RWPE2 (cell line): Measurements from ENCODE around the gene CTNNA1.

Experiments
- ATAC-seq: fragments of 200-7000 bp; cut with Tn5 transposase; 3 replicates; pipeline ENCODE4 v1.9.1; 2021; ENCODE audit warnings: low read depth
- DNase-seq: peaks from one replicate; pipeline ENCODE4 v3.0.0-alpha.2; 2020; ENCODE audit warnings: low spot score
- H3K27ac ChIP-seq: fragments of 450-650 bp; 2 replicates; pipeline ENCODE4 v1.5.1; 2017; ENCODE audit warnings: mild to moderate bottlenecking; ENCODE audit not compliant: poor library complexity, severe bottlenecking
- H3K27me3 ChIP-seq: fragments of 250-450 bp; sonication (Bioruptor Pico); 2 replicates; pipeline ENCODE4 v1.5.1; 2021; ENCODE audit warnings: mild to moderate bottlenecking, moderate library complexity; ENCODE audit not compliant: insufficient read depth, poor library complexity, severe bottlenecking
- H3K36me3 ChIP-seq: fragments of 250-450 bp; sonication (Bioruptor Pico); 2 replicates; pipeline ENCODE4 v1.5.1; 2020; ENCODE audit warnings: low read depth, mild to moderate bottlenecking, moderate library complexity
- H3K4me1 ChIP-seq: fragments of 250-450 bp; sonication (Bioruptor Pico); 2 replicates; pipeline ENCODE4 v1.5.1; 2021; ENCODE audit warnings: mild to moderate bottlenecking, moderate library complexity; ENCODE audit not compliant: insufficient read depth, poor library complexity, severe bottlenecking
- H3K4me3 ChIP-seq: fragments of 250-450 bp; sonication (Bioruptor Pico); 2 replicates; pipeline ENCODE4 v1.5.1; 2021; ENCODE audit warnings: mild to moderate bottlenecking, moderate library complexity; ENCODE audit not compliant: severe bottlenecking
- H3K9me3 ChIP-seq: fragments of 250-450 bp; sonication (Bioruptor Pico); 2 replicates; pipeline ENCODE4 v1.5.1; 2021; ENCODE audit warnings: mild to moderate bottlenecking, moderate library complexity; ENCODE audit not compliant: severe bottlenecking
- CTCF ChIP-seq: fragments of 450-650 bp; IDR thresholded peaks from one replicate; pipeline ENCODE4 v1.5.1; 2017; ENCODE audit warnings: mild to moderate bottlenecking, moderate library complexity; ENCODE audit not compliant: poor library complexity, severe bottlenecking

Gene CTNNA1

GRCh38 chr5:138951091-138951985, 198.1 kb downstream of the CTNNA1 start:
- Histone ChIP-seq H3K36me3 (0 out of 2 replicates have a peak, but pooled peaks cover 8% of the 10 kb centered on the region), H3K27ac (no peak overlapping the region), H3K27me3 (no peaks in the 10 kb centered on the region), H3K4me3 (no peak overlapping the region), H3K4me1 (no peaks in the 10 kb centered on the region), H3K9me3 (no peaks in the 10 kb centered on the region)
- peak; percentile 58 for DNase-seq
- no peak for TF ChIP-seq CTCF
- ATAC-seq: no peak

- H3K4me3 ChIP-seq: no peak overlapping the region
- no peaks in the 10 kb centered on the region for H3K4me1 ChIP-seq
- H3K27me3 ChIP-seq: no peaks in the 10 kb centered on the region
- 0 out of 2 replicates have a peak, but pooled peaks cover 8% of the 10 kb centered on the region for H3K36me3 ChIP-seq
- TF ChIP-seq CTCF: no peak
- H3K27ac ChIP-seq: no peak overlapping the region
- no peaks in the 10 kb centered on the region for H3K9me3 ChIP-seq
- ATAC-seq (no peak), DNase-seq (peak; percentile 47)
Observed at GRCh38 chr5:138951986-138952735, 198.9 kb downstream of the CTNNA1 start.

- no peak overlapping the region for H3K4me3 ChIP-seq
- TF ChIP-seq CTCF: no peak
- H3K9me3 ChIP-seq: no peaks in the 10 kb centered on the region
- H3K4me1 ChIP-seq: no peaks in the 10 kb centered on the region
- ATAC-seq (no peak), DNase-seq (peak; percentile 50)
- no peaks in the 10 kb centered on the region for H3K27me3 ChIP-seq
- no peak overlapping the region for H3K27ac ChIP-seq
- 0 out of 2 replicates have a peak, but pooled peaks cover 3% of the 10 kb centered on the region for H3K36me3 ChIP-seq
Observed at GRCh38 chr5:138952962-138953361, 199.7 kb downstream of the CTNNA1 start.

GRCh38 chr5:138953387-138954256, 200.4 kb downstream of the CTNNA1 start:
- DNase-seq (peak; percentile 63), ATAC-seq (peak; percentile 44)
- no peak overlapping the region for H3K4me3 ChIP-seq
- no peaks in the 10 kb centered on the region for H3K4me1 ChIP-seq
- H3K27me3 ChIP-seq: no peaks in the 10 kb centered on the region
- H3K27ac ChIP-seq: no peak overlapping the region
- H3K36me3 ChIP-seq: 0 out of 2 replicates have a peak, but pooled peaks cover 3% of the 10 kb centered on the region
- no peaks in the 10 kb centered on the region for H3K9me3 ChIP-seq
- TF ChIP-seq CTCF: no peak
